DMS79 treated with DMSO at 0.1 percent for 48 hours (cell line): ENCODE measurements around the gene RAB42.
"Not testable (repeated sequence)": the region's sequence is repeated elsewhere in the genome, so short reads cannot be mapped to it uniquely, and the experiment has no call there.

Experiments used
- DNase-seq: peaks from one replicate; lab custom pipeline; 2025; lab: John Stamatoyannopoulos, UW

RAB42 gene

DNA sequence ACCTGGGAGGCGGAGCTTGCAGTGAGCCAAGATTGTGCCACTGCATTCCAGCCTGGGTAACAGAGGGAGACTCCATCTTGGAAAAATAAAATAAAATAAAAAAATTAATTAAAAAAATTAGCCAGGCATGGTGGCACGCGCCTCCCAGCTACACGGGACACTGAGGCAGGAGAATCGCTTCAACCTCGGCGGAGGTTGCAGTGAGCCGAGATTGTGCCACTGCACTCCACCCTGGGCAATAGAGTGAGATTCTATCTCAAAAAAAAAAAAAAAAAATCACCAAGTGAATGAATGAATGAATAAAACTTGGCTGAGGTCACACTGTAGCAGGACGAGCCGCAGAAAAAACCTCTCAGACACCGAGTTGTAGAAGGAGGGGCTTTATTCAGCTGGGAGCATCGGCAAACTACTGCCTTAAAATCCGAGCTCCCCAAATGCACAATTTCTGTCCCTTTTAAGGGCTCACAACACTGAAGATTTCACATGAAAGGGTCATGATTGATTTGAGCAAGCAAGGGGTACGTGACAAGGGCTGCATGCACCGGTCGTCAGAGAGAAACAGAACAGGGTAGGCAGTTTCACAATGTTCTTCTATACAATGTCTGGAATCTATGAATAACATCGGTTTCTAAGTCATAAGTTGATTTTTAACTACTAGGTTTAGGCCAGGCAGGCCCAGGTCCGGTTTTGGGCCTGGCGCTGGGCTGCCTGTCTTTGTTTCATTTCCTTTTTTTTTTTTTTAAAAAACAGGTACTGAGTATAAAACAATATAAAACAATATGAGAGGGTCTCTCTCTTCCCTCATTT, 5.3 kb upstream of the RAB42 start:
- not testable (repeated sequence) for DNase-seq

DNA sequence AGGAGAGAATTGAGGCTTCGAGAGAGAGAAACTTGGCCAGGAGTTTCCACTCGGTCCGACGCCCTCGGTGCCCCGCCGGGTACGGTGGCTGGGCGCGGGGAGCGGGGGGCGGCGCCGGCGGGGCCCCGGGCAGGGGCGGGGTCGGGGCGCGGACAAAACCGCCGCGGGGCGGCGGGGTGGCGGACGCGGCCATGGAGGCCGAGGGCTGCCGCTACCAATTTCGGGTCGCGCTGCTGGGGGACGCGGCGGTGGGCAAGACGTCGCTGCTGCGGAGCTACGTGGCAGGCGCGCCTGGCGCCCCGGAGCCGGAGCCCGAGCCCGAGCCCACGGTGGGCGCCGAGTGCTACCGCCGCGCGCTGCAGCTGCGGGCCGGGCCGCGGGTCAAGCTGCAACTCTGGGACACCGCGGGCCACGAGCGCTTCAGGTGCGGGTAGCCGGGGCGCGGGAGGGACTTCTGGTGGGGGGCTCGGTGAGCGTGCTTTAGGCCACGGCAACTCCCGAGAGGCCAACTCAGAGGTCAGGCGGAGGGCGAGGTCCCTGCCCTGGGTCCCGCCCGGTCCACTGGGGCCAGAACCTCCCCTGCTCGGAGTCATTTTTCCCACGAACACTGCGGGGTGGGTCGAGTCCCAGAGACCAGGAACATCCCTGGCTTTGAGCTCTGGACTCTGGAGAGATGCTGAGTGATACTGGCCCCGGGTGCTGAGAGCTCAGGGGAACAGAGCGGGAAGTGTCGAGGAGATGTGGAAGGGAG, 431 bp downstream of the RAB42 start:
- no peak for DNase-seq

DNA sequence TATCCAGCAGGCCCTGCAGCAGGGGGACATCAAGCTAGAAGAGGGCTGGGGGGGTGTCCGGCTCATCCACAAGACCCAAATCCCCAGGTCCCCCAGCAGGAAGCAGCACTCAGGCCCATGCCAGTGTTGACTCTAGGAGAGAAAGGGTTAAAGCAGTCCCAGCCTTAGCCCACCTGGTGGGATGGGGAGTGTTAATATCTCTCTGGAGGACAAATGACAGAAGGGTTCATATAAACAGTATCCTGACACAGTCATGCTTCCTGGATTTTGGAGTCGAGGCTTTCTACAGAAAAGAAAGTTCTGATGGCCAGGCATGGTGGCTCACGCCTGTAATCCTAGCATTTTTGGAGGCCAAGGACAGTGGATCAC, 1.9 kb downstream of the RAB42 start:
- not testable (repeated sequence) for DNase-seq

DNA sequence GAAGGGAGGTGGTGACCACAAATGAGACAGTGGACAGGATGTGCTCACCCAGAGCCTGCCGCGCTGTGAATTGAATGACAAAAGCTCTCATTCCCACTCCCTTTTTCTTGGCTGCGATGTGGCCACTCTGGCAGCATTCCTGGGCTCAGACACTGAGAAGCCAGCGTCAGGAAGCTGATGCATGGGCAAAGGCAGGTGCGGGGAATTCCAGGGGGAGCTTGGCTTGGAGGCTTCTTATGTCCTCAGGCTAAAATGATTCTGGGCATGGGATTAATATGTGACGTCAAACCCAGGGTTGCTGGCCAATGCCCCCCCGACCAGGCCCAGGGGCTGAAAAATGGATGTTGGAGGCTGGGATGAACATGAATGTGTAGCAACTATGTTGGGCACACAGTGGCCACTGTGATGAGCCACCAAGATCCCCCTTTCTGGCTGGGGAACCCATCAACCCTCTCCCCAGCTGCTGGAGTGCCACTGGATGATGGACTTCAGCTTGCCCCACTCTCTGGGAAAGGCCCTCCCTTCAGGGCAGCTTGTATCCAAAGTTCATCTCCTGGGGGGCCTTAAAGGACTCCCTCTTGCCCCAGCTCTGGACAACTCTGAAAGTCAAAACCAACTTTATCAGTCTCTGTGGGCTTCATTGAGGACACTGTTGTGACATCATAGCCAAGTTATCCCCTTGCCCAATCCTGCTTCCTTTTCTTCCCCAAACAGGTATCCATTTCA, 2.8 kb downstream of the RAB42 start:
- DNase-seq: not testable (repeated sequence)

DNA sequence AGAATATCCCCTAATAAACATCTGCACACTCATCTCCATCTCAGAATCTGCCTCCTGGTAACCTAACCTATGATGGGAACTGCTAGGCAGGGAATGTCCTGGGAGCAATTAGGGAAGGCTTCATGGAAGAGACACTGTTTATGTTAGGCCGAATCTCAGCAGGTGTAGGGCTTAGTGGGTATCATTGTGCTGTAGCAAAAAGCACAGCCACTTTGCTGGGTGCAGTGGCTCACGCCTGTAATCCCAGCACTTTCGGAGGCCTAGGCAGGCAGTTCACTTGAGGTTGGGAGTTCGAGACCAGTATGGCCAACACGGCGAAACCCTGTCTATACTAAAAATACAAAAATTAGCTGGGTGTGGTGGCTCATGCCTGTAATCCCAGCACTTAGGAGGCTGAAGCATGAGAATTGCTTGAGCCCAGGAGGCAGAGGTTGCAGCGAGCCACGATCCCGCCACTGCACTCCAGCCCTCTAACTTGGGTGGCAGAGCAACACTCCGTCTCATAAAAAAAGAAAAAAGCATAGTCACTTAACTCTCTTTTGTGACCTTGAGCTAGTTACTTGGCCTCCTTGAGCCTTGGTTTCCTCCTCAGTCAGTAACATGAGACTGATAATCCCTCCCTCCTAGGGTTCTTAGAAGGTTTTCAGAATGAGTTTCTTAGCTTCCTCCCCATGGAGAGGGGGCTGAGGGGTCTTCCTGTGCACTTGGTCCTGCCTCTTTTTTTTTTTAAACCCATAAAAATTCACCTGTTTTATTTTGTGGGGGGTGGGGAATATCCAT, 3.5 kb downstream of the RAB42 start:
- DNase-seq: no peak

DNA sequence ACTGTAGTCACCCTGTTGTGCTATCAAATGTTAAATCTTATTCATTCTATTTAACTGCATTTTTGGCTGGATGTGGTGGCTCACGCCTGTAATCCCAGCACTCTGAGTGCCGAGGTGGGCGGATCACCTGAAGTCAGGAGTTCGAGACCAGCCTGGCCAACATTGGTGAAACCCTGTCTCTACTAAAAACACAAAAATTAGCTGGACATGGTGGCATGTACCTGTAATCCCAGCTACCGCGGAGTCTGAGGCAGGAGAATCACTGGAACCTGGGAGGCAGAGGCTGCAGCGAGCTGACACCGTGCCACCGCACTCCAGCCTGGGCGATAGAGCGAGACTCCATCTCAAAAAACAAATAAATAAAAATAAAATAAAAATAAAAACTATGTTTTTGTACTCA, 4.2 kb downstream of the RAB42 start:
- not testable (repeated sequence) for DNase-seq

DNA sequence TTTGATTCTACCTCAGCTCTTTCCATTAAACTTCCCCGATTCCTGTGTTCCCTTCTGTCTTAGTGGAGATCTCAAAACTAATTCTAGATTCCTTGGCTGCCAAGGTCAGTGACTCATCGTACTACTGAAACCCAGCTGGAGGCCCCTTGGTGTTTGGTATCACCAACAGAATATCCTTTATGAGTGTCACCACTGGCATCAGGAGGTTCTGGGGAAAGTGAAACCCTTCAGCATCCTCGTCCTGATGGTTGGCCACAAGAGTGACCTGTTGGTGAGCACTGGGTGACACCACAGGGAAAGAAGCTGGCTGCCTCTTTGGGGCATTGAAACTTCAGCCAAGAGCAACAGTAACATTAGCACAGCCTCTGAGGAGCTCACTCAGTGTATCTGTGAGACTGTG, 9.6 kb downstream of the RAB42 start:
- no peak for DNase-seq

DNA sequence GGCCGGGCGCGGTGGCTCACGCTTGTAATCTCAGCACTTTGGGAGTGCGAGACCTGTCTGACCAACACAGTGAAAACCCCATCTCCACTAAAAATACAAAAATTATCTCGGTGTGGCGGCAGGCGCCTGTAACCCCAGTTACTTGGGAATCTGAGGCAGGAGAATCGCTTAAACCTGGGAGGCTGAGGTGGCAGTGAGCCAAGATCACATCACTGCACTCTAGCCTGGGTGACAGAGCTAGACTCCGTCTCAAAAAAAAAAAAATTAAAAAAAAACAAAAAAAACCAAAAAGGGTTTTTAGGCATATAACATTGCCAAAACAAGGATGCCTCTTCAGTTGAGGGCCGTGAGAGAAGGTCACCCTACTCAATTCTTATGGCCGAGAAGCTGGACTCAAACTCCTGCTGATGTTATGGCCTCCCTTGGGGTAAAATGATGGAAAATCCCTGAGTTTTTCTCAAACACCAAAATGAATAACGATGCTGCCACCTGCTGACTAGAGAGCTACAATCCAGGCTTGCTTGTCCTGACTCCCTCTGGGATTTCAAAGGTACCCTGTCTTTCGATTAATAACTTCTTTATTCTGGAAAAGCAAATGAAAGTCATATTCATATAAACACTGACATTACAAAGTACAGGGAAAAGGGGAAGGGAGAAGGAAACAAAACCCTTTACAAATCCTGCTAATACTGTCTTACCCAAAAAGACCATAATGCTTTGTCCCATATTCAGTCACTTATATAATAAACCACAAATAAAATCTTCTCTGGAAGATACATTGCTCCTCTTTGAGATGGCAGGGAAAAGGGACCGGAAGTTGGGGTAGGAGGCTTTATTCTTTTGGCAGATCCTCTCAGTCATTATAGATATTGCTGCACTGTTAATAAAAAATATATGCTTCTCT, 10.7 kb downstream of the RAB42 start:
- peak; percentile 40 for DNase-seq

DNA sequence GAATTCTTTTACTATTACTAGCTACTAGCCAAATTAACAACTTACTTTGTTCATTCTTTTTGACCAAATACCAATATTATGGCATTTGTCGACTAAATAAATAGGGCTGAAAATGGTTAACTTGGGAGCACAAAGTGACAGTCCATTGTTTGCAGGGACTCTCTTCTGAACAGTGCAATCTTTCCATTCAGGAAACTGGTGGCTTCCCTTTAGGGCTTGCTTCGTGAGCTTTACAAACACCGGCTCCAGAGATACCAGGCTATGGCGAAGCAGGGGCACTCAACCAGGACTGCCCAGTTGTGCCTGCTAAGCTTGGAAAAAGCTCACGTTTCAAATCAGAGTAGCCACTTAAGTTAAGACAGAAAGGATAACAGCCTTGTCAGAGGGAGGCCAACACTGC, 12.3 kb downstream of the RAB42 start:
- no peak for DNase-seq

DNA sequence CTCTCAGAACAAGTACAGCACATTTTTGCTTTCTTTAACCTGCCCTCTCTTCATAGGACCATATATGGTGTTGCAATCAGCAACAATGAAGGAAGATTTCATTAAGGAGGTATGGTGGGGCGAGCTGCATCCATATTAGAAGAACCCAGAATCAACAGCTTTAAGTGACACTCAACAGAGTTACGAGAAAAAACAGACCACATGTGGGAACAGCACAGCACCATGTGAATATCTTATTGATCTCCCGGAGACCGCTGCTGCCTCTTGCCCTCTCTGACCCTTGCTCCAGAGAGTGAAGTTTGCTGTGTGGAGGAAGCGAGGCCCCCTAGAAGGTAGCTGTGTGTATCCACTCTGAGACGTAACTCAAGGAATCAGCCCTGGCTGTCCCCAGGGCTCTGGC, 12.9 kb downstream of the RAB42 start:
- no peak for DNase-seq

DNA sequence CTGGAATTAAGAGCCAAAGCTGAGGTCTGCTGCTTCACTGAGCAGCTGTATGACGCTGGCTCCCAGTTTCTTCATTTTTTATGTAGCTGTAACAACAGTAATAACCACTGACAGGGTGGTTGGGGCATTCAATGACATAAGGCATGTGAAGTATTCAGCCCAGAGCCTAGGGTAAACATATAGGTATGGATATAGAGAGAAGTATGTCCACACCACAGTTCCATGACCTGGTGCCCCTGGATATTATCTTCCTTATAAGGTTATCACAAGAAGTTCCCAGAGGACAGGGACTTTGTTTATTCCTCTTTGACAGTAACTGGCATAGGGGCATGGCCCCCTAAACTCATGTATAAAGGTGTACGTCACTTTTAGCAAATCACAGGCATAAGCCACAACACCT, 14.7 kb downstream of the RAB42 start:
- DNase-seq: no peak

DNA sequence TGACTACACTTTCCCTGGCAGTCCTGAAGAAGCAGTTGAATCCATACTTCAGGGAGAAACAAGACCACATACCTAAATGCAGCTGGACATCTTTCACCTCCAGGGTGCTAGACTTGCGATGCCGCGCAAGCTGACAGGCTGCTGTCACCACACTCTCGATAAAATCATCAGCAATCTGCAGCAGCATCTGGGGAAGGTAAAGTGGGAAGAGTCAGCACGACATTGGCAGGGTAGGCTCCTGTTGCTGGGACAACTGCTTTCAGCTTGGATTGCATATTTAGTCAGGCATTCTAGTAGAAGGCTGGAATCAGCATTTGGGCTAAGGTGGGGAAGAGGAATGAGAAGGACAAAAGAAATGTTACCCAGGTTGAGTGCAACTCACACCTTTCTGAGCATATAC, 21.1 kb downstream of the RAB42 start:
- DNase-seq: no peak

DNA sequence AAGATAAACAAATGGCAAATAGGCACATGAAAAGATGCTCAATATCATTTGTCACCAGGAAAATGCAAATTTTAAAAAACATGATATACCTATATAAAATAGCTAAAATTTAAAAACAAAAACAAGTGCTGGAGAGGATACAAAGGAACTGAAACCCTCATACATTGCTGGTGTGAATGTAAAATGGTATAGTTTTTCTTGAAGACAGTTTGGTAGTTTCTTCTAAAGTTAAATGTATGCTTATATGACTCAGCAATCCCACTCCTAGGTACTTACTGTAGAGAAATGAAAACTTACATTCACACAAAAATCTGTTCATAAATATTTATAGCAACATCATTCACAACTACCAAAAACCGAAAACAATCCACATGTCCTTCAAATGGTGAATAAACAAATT, 39.6 kb downstream of the RAB42 start:
- no peak for DNase-seq

DNA sequence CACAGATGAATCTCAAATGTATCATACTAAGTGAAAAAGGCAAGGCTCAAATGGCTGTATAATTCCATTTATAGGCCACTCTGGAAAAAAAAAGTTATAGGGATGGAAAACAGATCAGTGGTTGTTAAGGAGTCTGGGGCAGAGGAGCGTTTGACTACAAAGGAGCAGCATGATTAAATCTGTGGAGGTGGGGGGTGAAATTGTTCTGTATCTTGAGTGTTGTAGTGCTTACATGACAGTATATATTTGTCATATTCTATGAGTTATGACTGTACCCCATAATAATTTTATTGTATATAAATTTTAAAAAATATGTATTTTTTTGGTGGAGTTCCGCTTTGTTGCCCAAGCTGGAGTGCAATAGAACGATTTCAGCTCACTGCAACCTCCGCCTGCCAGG, 40.5 kb downstream of the RAB42 start:
- no peak for DNase-seq

DNA sequence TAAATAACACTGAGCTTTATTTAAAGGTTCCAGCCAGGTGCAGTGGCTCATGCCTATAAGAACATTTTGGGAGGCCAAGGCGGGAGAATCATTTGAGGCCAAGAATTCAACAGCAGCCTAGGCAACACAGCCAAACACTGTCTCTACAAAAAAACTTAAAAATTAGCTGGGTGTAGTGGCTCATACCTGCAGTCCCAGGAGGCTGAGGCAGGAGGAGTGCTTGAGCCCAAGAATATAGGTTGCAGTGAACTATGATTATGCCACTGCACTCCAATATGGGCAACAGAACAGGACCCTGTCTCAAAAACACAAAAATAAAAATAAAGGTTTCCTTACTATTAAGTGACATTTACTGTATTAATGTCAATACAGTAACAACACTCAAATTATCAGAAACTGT, 48.7 kb downstream of the RAB42 start:
- no peak for DNase-seq

DNA sequence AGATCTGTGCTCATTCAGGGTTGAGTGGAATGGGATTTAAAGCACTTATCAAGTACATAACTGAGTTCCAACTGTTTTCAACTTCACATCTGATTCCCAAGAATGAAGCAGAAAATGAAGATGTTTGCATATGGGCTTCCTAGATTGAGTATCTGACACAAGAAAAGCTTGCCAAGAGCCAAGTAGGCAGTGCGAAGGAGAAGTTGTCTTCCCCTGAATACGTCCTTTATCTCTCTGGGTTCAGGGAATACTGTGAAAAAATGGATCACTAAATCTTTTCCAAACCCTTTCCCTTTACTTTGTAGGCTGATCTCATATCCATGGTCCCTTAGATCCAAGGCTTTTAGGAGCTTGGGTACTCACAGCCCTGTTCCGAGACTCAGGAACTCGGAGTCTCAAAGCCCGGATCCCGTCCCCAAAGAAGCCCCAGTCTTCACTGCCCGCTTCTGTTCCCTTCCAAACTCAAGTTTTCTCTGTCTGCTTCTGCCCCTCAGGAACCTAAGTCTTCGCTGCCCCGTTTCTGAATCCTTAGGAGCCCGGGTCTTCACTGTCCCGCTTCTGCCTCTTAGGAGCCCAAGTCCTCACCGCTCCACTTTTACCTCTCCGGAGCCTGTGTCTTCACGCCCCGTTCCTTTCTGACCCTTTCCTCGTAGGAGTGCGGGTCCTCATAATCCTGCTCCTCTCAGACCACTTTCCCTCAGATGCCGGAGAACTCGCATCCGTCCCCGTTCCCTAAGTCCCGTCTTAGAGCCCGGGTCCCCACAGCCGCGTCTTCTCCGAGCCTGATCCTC, 50.2 kb downstream of the RAB42 start:
- DNase-seq: peak; percentile 18

DNA sequence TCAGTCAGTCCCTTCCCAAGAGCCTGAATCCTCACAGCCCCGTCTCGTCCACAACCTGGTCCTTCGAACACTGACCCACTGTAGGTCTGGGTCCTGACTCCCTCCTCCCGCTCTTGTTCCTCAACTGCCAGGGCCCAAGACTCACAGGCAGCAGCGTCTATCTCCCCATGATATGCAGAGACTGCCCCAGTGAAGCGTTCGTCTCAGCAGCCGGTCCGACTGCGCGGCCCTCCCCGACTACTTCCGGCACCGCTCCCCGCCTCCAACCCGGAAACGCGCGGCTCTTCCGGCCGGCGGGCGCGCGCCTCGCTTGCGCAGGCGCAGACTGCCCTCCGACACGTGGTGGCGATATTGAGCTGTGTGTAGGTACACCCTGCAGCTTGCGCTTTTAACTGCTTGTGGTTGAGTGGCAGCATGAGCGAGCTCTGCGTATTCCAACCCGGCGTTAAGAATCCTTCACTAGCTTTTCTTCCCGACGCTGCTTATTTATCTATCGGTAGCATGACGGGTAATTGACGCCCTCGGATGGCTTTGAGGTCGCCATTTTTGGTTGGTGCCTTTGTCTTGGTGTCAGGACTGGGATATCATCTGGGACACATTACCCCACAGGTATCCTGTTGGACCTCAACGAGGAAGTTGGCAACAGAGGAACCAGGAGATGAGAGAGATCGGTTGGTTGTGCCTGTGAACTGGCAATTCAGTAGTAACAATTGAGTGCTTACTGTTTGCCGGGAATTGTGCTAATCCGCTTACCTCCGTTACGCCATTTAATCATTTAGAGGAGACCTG, 51.0 kb downstream of the RAB42 start, which contains the start of gene TAF12:
TAF12 (minus strand) TSS at position 221 of the 789 bp plus-strand sequence. CDS start 20,986 bp downstream, outside the sequence.
- peak; percentile 95 for DNase-seq

DNA sequence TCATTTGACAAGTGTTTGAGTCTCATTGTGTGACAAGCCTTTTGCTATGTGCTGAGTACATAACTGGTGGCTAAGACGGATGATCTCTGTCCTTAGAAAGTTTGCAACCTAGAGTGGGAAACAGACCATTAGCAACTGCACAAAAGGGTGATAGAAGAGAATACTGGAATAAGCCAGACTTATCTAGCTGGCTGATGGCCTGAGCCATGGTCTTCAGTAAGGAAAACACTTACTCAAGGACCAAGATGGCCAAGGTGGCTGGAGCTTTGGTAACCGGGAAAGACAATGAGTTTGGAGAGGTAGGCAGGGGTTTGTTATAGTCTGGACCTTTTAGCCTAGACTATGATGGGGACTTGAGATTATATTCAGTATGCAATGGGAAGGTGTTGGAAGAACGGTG, 52.4 kb downstream of the RAB42 start:
- DNase-seq: no peak
